CD14-positive monocyte (primary cell): ENCODE results near the gene HTR3A. TPM values are rescaled to one million over a fixed set of nuclear protein-coding genes. Genes with fewer than 3 reads are reported as not detected.

Experiments
- DNase-seq, 3 donors: peaks; one replicate each; pipeline ENCODE4 v3.0.0-alpha.2; 2011 to 2022
- H2AFZ ChIP-seq: 2 replicates; pipeline ENCODE4 v1.6.0; 2012; ENCODE audit warnings: mild to moderate bottlenecking, low read depth, low read length, inconsistent platforms; ENCODE audit not compliant: insufficient read depth, poor library complexity, severe bottlenecking
- H3K27ac ChIP-seq, 2 donors: 1 replicate in 1 of 2; 2 replicates in 1 of 2; pipeline ENCODE4 v1.5.1; 2012 to 2013; ENCODE audit warnings: low read length in 2 of 2, control low read depth in 1 of 2, inconsistent platforms in 1 of 2, low read depth in 1 of 2, mild to moderate bottlenecking in 1 of 2
- H3K27me3 ChIP-seq, 2 donors: one replicate each; pipeline versions ENCODE4 v1.6.0 to v1.6.1; 2011 to 2013; ENCODE audit warnings: low read length in 2 of 2; ENCODE audit not compliant: control insufficient read depth in 2 of 2, insufficient read depth in 2 of 2
- H3K36me3 ChIP-seq, 2 donors: replicated peaks in 1 of 2; 1 replicate in 1 of 2; 2 replicates in 1 of 2; pipeline versions ENCODE4 v1.5.1 to v1.6.1; 2012 to 2013; ENCODE audit warnings: low read length in 2 of 2, control low read depth in 1 of 2, inconsistent platforms in 1 of 2, mild to moderate bottlenecking in 1 of 2; ENCODE audit not compliant: insufficient read depth in 2 of 2, control insufficient read depth in 1 of 2
- H3K4me1 ChIP-seq, 2 donors: 1 replicate in 1 of 2; 2 replicates in 1 of 2; pipeline versions ENCODE4 v1.5.1 to v1.6.1; 2012 to 2013; ENCODE audit warnings: low read length in 2 of 2, control low read depth in 1 of 2, inconsistent platforms in 1 of 2, mild to moderate bottlenecking in 1 of 2, moderate library complexity in 1 of 2; ENCODE audit not compliant: insufficient read depth in 2 of 2, control insufficient read depth in 1 of 2
- H3K4me2 ChIP-seq: replicated peaks from 2 replicates; pipeline ENCODE3; 2012; ENCODE audit warnings: low read length, moderate library complexity, mild to moderate bottlenecking; ENCODE audit not compliant: poor library complexity, severe bottlenecking; ENCODE audit errors: extremely low read depth
- H3K4me3 ChIP-seq, 3 experiments: fragments of 200-600 bp in 1 of 3; sonication (generic) in 1 of 3; replicated peaks in 1 of 3; 1 replicate in 2 of 3; 2 replicates in 1 of 3; pipeline ENCODE4 v1.5.1; 2011 to 2013; ENCODE audit warnings: low read length in 3 of 3, mild to moderate bottlenecking in 3 of 3, control low read depth in 2 of 3, low read depth in 2 of 3, inconsistent platforms in 1 of 3, moderate library complexity in 1 of 3
- H3K79me2 ChIP-seq: 2 replicates; pipeline ENCODE4 v1.6.0; 2012; ENCODE audit warnings: mild to moderate bottlenecking, control low read depth, inconsistent platforms, low read length, moderate library complexity; ENCODE audit not compliant: insufficient read depth
- H3K9ac ChIP-seq: 2 replicates; pipeline ENCODE4 v1.6.0; 2017; ENCODE audit warnings: low read length, mild to moderate bottlenecking; ENCODE audit not compliant: insufficient read depth, poor library complexity, severe bottlenecking
- H3K9me3 ChIP-seq, 2 donors: replicated peaks in 1 of 2; 1 replicate in 1 of 2; 2 replicates in 1 of 2; pipeline versions ENCODE4 v1.5.1 to v1.6.1; 2012 to 2013; ENCODE audit warnings: low read length in 2 of 2, control low read depth in 1 of 2; ENCODE audit not compliant: control insufficient read depth in 1 of 2, insufficient read depth in 1 of 2
- H4K20me1 ChIP-seq: 2 replicates; pipeline ENCODE4 v1.6.0; 2012; ENCODE audit warnings: mild to moderate bottlenecking, low read length, control low read depth, moderate library complexity; ENCODE audit not compliant: insufficient read depth
- H3K27ac Mint-ChIP-seq, 7 donors: one replicate each; pipeline ENCODE4 v1.8.0; 2020; ENCODE audit warnings: mild to moderate bottlenecking in 7 of 7, mixed read lengths in 7 of 7, moderate library complexity in 6 of 7, inconsistent platforms in 2 of 7
- H3K27me3 Mint-ChIP-seq, 3 donors: one replicate each; pipeline ENCODE4 v1.8.0; 2021 to 2022; ENCODE audit warnings: low read depth in 3 of 3, mild to moderate bottlenecking in 3 of 3, mixed read lengths in 3 of 3, moderate library complexity in 3 of 3, inconsistent platforms in 1 of 3
- H3K36me3 Mint-ChIP-seq, 2 donors: one replicate each; pipeline ENCODE4 v1.8.0; 2020; ENCODE audit warnings: mixed read lengths in 2 of 2, inconsistent platforms in 1 of 2, mild to moderate bottlenecking in 1 of 2
- H3K4me1 Mint-ChIP-seq: one replicate; pipeline ENCODE4 v1.8.0; 2020; ENCODE audit warnings: mild to moderate bottlenecking, mixed read lengths
- H3K4me3 Mint-ChIP-seq, 2 donors: one replicate each; pipeline ENCODE4 v1.8.0; 2020; ENCODE audit warnings: mild to moderate bottlenecking in 2 of 2, mixed read lengths in 2 of 2, moderate library complexity in 1 of 2
- H3K9me3 Mint-ChIP-seq, 7 donors: one replicate each; pipeline ENCODE4 v1.8.0; 2020 to 2022; ENCODE audit warnings: mixed read lengths in 7 of 7, mild to moderate bottlenecking in 6 of 7, moderate library complexity in 6 of 7, inconsistent platforms in 2 of 7
- CTCF ChIP-seq: fragments of 200-600 bp; IDR thresholded peaks from one replicate; pipeline ENCODE4 v1.8.0; 2022; ENCODE audit warnings: antibody characterized with exemption, mild to moderate bottlenecking
- WGBS: methylation state at CpG from one replicate; pipeline ENCODE4 v1.1.5; 2013; ENCODE audit warnings: missing lambda C conversion rate; ENCODE audit not compliant: insufficient coverage; 5-methylcytosine and 5-hydroxymethylcytosine counted together
- intact Hi-C, 2 donors: fragments of 100-400 bp; cut with micrococcal nuclease; formaldehyde crosslinking; loops; one replicate each; pipeline versions ENCODE4 v1.15.0 to v1.15.1; 2023
- polyA plus RNA-seq, 3 donors: library from polyadenylated mRNA; depleted of rRNA in 1 of 3; unstranded in 2 of 3; stranded (reverse) in 1 of 3; fragments of 300-500 nt in 2 of 3; fragments of >200 nt in 1 of 3; fragmentation: Illumina TruSeq in 2 of 3; gene quantifications; 1 replicate in 2 of 3; 2 replicates in 1 of 3; pipeline ENCODE4 v1.2.3, GENCODE V29; 2012 to 2021

HTR3A gene
- polyA plus RNA-seq, 3 donors: not detected

- no peak overlapping the region for H3K4me2 ChIP-seq
- no peaks in the 10 kb centered on the region for H4K20me1 ChIP-seq
- H3K79me2 ChIP-seq: no peaks in the 10 kb centered on the region
- H2AFZ ChIP-seq: no peak overlapping the region
- Mint-ChIP-seq H3K27ac (peak overlapping the region in 2 of 7 donors; percentile 35 to 77), H3K36me3 (no peaks in the 10 kb centered on the region), H3K9me3 (no peaks in the 10 kb centered on the region), H3K4me1 (peaks cover 39% of the 10 kb centered on the region), H3K4me3 (peak overlapping the region in 1 of 2 donors; percentile 59), H3K27me3 (no peaks in the 10 kb centered on the region)
- no peaks in the 10 kb centered on the region for H3K36me3 ChIP-seq
- intact Hi-C loops: no loop called here
- no CpG with 5 or more reads among the region's 4 CpGs for WGBS
- no peak for TF ChIP-seq CTCF
- no peaks in the 10 kb centered on the region for H3K9me3 ChIP-seq
- peak in 2 of 3 donors; percentile 30 to 42 for DNase-seq
- H3K9ac ChIP-seq: no peak overlapping the region
- no peak overlapping the region for H3K4me3 ChIP-seq
- no peaks in the 10 kb centered on the region for H3K27me3 ChIP-seq
- peaks cover 31 to 35% of the 10 kb centered on the region in 2 donors for H3K4me1 ChIP-seq
- H3K27ac ChIP-seq: no peak overlapping the region
Measured at GRCh38 chr11:113947994-113948393, 26.9 kb upstream of the HTR3A start.

GRCh38 chr11:113949891-113950290, 25.0 kb upstream of the HTR3A start:
- no CpG with 5 or more reads among the region's 4 CpGs for WGBS
- Histone ChIP-seq H3K9ac (no peak overlapping the region), H3K27ac (no peak overlapping the region), H4K20me1 (no peaks in the 10 kb centered on the region), H3K79me2 (no peaks in the 10 kb centered on the region), H3K9me3 (no peaks in the 10 kb centered on the region), H3K4me1 (peaks cover 29 to 31% of the 10 kb centered on the region in 2 donors), H3K27me3 (no peaks in the 10 kb centered on the region), H3K36me3 (no peaks in the 10 kb centered on the region), H3K4me2 (no peak overlapping the region), H3K4me3 (no peak overlapping the region), H2AFZ (no peak overlapping the region)
- intact Hi-C loops: no loop called here
- TF ChIP-seq CTCF: no peak
- Mint-ChIP-seq H3K27me3 (peaks cover 0 to 4% (median 0%) of the 10 kb centered on the region in 3 donors), H3K9me3 (no peaks in the 10 kb centered on the region), H3K4me3 (no peak overlapping the region), H3K27ac (no peak overlapping the region), H3K36me3 (no peaks in the 10 kb centered on the region), H3K4me1 (peaks cover 35% of the 10 kb centered on the region)
- DNase-seq: no peak
